HG03571 (cell line): Measurements from ENCODE around the gene ATP11A.

Source experiments
- ATAC-seq: cut with Tn5 transposase; IDR thresholded peaks from one replicate; pipeline ENCODE4 v1.9.1; 2021; ENCODE audit not compliant: unreplicated experiment

Gene ATP11A

DNA sequence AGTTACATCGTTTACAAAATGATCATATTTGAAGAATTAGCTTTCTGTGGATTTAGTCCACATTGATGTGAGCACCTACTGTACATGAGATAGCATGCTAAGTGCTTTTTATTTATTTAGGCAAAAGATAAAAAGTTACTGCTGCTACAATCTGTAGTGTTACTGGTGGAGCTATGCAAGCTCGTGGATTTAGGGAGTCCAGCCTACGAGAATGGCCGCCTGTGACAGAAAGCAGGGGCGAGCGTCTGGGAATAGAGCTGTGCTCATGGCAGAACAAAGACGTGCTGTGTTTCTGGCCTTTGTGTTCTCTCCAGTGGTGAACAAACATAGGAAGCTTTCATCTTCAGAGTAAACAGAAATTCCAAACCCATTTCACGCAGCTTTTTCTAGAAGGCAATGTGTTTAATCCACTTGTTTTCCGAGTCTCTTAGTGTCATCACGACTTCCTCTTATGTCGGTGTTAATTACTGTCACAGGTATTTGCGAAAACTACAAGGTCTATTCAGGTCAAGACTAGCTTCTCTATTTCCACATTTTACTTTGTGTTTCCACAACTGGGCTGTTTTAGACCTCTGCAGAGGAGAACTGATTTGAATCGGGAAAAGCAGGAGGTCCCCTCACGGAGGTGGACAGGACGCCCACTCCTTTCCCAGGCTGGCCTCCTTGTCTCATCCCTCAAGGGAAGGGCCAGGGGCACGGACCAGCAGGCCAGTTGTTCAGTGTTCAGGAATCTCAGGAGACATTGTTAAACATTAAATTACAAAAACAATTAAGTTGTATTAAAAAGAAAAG lies 67.3 kb downstream of the ATP11A start:
- ATAC-seq: no peak

DNA sequence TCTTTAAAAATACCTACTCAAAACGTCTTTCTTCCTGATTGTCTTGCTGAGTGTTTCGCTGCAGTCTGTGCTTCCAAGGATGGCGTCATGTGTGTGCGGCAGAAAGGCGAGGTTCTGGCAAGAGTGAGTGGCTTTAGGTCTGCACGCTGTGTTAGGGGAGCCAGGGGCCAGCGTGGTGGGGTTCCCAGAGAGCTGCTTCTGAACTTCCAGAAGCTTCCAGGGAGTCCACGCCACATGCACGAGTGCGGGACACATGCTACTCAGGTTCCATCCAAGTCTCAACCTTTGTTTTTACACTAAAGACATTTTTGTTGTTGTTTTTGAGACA lies 67.9 kb downstream of the ATP11A start:
- no peak for ATAC-seq

GRCh38 chr13:112759053-112759452 lies 69.2 kb downstream of the ATP11A start:
- no peak for ATAC-seq

GRCh38 chr13:112759827-112760226 lies 70.0 kb downstream of the ATP11A start:
- ATAC-seq: no peak

DNA sequence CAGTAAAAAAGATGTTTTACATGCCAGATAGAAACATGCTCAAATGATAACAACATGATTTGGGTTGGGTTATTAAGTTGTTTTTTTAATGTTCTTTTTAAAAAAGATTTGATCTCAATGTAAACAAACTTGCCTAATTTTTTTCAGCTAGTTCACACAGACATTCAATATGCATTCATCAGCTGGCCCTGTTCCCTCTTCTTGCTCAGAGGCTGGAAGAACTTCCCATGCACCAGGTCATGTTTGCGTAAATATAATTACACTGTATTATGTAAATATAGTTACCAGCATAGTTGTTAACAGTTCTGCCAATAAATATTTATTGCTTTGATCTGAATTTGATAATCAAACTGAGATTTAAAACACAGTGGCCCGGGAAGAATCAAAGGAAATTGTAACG lies 70.6 kb downstream of the ATP11A start:
- ATAC-seq: no peak

DNA sequence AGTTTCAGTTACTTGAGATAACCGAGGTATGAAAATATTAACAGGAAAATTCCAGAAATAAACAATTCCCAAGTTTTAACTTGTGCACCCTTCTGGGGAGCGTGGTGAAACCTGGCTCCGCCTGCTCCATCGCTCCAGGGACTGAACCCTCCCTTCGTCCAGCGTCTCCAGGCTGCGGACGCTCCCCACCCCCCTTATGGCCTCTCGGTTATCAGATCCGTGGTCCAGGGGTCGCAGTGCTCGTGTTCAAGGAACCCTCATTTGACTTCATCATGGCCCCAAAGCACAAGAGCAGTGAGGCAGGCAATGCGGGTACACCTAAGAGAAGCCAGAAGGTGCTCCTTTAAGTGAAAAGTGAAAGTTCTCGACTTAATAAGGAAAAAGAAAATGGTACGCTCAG lies 71.1 kb downstream of the ATP11A start:
- ATAC-seq: no peak

DNA sequence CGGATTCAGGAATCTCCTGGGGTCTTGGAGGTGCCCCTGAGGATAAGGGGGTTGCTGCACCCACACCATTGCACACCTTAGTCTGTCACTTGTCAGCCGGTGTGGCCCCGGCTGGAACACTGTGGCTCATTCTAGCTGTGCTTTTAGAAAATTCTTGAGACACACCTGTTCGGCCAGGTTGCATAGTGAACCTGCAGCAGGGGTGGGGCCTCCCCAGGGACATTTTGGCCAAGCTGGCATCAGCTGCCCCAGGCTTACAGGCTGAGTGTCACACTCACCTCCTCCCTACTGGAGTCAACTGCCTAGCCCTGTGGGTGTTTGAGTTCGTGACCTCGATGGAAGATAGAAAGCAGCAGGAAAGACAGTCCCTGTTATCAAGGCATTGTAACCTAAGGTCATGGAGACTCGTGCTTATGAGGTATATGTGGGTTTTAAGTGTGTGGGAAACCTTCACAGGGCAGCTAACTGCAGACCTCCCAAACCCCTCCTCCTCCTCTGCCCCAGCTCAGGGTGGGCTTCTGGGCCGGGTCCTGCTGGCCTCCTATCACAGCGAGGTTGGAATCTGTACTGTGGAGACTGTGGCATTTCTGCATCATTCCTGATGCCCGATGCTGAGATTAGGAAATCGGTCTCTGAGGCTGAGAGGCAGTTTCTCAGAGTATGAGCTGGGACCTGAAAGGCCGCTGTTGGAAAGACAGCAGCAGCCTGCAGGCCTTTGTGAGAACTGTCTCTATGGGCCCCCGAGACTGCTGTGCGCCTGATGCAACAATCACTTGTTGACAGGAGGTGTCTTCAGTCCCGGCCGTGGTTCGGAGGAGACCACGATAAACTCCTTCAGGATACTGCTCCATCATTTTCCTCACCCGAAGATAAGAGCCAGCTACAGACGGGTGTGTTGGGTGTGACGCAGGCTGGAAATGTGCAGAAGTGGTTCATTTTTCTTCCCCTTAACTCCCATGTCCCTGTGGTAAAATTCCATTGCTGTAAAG lies 72.2 kb downstream of the ATP11A start:
- no peak for ATAC-seq

DNA sequence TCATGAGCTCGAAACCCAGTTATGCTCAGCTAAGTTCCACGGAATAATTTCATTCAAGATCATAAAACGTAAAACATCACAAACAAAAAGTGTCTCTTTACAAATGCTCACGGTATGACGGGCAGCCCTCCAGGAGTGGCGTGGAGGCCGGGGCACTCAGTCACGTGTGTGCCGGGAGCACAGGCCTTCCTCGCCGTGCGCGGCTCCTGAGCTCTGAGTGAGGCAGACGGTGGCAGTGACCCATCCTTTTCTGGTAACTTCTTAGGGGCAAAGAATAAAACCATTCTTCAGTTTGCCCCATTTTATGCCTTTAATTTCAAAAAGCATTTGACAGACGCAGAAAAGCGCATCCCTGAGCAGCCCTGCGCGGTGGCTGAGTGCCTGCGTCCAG lies 72.8 kb downstream of the ATP11A start:
- no peak for ATAC-seq

DNA sequence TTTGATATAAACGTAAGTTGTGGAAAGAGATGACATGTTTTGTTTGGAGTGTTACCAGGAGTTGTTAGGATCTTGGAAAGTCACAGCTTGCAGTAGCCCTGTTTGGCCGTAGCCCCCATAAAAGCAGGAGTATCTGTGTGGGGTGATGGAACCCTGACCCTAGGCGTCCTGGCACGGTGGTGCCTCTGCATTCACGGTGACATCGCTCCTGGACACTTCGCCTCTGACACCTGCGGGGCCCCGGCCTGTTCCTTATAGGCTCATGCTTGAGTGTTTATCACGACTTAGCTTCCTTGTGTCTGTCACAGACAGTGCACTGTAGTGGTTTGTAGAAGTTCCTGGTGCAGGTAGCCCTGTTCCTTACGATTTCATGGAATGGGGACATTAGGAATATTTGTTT lies 74.2 kb downstream of the ATP11A start:
- no peak for ATAC-seq

DNA sequence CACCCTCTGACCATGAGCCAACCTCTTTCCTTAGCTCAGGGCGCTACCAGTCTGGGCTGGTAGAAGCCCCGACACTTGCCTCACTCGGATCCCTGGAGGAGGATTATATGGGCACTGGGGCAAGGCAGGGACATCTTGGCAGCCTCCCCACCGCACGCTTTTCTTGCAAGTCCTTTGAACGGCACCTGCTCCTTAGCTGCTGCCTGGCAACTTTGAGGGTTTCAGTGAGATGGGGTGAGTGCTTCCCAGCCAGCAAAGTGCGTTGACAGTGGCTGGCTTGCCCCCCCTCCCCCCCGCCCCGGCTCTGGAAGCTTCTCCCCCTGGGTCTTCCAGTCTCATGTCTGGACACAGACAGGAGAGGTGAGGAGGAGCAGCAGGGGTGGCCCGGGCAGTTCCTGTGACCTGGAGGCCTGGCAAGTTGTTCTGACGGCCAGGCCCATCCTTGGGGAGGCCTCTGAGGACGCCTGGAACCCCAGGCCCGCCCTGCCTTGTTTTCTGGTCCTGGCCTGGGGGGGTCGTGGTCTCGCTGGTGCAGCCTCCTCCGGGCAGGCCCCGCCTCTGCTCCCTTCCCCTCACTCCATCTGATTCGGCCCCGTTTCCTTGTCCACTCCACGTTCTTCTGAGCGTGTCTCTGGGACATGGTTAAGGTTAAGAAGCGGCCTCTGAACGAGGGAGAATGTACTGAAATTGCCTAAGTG lies 75.2 kb downstream of the ATP11A start:
- no peak for ATAC-seq

DNA sequence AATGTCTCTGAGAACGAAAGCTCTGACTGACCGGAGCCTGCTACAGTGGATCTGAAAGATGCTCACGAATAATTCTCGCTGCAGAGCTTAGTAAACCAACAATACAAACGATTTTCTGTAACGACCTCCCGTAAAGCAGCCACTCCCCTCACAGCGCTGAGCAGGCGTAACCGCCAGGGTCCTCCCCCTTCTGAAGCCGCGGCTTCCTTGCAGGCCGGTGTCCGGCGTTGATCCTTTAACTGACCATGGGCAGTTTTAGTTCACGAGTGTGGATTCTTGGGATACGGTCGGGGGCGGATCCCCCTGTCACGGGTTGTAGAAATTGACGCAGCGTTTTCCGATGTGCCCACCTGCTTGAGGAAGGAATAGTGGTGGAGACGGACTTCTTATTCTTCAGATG lies 75.9 kb downstream of the ATP11A start:
- no peak for ATAC-seq

DNA sequence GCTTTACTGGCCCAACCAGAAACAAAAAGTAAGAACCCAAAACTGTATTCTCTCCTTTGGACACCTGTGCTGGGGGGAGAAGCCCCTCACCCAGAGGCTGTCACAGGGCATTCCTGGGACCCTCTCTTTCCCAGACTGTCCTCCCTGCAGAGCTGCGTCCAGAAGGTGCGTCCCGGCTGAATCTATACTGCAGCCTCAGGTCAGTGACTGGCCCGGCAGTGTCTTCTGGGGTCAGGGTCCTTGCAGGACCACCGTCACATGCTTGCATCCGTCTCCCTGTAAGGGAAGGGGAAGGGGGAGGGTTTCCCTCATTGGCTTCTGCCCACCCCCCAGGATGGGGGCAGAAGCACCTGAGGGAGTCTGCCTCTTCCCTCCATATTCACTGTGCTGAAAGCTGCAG lies 76.5 kb downstream of the ATP11A start:
- ATAC-seq: no peak

DNA sequence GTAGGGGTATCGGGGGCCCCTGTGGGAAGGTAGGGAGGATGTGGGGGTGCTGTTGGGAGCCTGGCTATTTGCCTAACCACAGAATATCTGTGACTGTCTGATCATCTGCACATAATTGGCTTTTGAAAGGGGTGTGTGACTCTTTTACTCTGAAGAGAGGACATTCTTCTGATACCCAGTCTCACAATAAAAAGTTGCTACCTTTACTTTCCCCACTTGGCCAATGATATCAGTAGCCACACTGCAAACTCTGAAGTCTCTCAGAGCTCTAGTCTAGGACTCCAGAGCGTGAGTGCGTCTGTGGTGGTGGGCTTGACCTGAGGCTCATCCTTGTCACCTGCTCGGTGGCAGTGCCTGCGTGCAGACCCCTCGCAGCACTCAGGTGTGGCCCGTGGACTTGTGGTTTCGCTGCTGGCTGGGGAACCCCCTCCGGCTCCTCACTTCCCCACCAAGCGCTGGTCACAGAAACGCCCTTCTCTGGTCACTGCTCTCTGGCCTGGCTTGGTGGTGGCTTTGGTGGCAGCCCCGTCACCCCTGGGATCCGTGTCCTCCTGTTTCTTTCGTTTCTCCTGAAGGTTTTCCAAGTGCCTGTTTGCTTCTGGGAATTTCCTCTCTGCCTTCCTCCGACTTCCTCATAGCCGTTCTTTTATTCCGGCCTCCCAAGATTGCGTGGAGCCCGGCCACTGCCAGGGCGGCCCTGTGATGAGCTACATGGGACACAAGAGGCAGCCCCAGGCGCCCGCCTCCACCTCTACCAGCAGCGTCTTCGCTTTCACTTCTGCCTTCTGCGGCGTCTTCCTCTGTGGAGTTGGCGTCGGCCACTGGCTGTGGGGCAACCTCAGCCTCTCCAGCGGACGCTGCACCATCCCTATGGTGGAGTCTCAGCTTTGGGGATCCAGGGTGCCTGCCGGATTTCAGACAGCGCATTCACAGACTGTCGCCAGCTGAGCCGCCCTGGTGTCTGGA lies 78.0 kb downstream of the ATP11A start:
- ATAC-seq: peak; percentile 79

DNA sequence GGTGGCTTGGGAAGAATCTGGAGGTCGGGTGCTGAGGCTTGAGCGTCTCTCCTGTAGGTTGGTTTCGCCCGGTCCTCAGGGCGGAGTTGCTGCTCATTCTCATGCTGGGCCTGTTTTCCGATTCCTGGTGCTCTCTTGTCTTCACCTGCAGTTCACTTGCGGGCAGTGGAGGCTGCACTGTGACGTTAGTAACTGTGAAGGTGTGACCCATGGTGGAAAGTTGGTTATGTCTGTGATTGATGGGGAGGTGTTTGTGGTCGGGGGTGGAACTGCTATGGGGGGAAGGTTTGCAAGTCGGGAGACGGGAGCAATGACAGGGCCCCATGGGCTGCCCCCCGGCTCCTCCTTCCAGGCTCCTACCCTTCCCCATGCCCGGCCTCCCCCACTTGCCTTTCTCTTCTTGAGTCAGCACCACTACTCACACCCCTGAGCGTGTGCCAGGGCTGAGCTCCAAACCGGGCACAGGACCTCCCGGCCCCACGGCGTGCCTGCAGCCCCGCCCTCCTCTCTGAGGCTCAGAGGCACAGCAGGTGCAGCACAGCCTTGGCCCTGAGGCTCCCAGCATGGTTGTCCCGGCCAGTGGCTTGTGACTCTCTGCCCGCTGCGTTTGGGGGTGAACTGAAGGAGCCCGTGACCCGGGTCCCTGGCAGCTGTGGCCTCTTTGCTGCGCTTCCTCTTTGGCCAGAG lies 79.1 kb downstream of the ATP11A start:
- no peak for ATAC-seq

DNA sequence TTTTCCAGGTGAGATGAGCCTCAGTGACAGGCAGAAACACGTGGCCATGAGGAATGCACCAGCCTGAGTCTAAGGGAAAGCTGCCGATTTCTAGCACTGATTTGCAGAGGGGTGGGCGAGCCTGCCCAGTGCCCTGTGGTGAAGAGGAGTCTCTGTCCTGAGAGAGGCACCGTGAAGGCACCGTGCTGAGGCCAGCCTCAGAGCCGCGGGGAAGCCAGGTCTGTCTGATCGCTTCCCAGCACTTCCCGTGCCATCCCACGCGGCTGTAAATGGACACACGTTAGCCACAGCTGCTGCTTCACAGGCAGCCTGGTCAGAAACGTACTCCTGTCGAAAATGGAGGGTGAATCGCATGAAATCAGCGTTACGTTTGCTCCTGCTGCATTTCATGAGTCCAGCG lies 79.8 kb downstream of the ATP11A start:
- ATAC-seq: no peak

DNA sequence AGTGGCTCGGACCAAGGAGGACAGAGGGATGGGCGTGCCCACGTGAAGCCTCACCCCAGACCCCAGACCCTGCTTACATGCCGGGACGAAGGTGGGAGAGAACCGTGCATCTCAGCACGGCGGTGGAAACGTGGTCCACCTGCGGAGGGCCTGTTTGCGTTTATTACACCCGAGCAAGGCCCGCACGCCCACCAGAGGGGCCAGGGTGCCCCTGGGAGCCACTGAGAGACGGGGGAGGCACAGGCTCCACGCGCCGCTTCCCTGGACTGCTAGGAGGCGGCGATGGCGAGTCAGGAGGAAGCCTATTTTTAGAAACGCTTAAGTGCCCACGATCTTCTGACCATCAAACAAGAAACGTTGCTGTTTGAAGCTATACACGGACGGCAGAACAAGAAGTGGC lies 80.7 kb downstream of the ATP11A start:
- no peak for ATAC-seq

GRCh38 chr13:112771139-112771876 lies 81.5 kb downstream of the ATP11A start:
- no peak for ATAC-seq

- no peak for ATAC-seq
Measured at GRCh38 chr13:112771877-112772538, 82.2 kb downstream of the ATP11A start.

- no peak for ATAC-seq
Measured at GRCh38 chr13:112772539-112772909, 82.7 kb downstream of the ATP11A start.
